ENCODE measurements around the gene IDI1. TPM values are rescaled to one million over a fixed set of nuclear protein-coding genes. Genes with fewer than 3 reads are reported as not detected.
"Not testable (repeated sequence)": the region's sequence is repeated elsewhere in the genome, so short reads cannot be mapped to it uniquely, and the experiment has no call there.

Gene IDI1
- total RNA-seq: 48.0 and 67.7 TPM in 2 replicates

DNA sequence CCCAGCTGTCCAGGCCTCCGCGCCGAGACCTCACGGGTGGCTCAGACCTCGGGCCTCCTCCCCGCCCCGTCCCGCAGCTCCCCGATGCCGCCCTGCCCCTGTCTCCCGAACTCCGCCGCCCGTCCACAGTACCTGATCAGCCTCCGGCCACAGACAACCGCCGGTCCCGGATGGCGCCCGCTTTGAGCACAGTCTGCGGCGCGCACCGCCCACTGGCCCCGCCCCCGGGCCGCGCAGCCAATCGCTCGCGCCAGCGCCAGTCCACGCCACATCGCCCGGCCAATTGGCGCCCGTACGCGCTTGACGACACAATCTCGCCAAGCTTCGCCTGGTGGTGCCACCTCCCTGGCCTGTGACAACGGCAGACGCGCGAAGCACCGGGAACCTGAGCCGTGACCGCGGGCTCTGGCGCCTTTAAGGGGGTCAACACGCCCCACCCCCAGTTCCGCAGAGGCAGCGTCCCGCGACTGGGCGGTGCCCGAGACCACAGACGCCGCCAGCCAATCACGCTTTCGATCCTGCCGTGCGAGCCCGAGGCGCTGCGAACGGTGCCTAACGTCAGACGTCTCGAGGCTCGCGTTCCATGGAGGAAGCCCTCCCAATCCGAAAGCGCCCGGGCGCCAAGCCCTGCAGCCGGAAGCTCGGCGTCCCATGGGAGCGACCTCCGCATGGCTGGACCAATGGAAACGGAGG, at the start of gene IDI1:
IDI1 (minus strand) TSS at position 388 of the 693 bp plus-strand sequence; CDS start at position 272, 116 bp downstream.
- DNase-seq (ENCODE audit: low read depth in 2 of 2): peak; percentile 96 to 99

- no peak for DNase-seq (ENCODE audit: low read depth in 2 of 2)
These were observed 48.5 kb upstream of the IDI1 start for GRCh38 chr10:1097436-1097835.

- DNase-seq (ENCODE audit: low read depth in 2 of 2): no peak
These were observed 47.5 kb upstream of the IDI1 start for GRCh38 chr10:1096287-1096889.

DNA sequence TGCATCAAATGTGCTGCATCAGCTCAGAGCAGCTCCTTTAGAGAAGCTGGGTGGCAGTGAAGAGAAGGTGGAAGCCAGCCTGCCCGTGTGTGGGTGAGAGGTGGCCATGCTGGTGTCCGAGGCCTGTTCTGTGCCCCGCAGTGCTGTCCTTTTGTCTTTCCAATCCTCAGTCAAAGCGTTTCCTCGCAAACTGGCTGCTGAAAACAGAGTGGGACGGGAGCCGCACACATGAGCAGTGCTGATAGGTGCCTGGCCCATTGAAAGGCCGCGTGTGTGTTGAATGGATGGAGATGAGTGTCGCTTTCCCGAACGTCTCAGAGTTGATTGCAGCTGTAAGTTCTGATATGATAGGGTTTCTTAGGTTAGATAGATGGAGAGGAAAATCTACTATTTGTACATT, 46.6 kb upstream of the IDI1 start:
- no peak for DNase-seq (ENCODE audit: low read depth in 2 of 2)

DNA sequence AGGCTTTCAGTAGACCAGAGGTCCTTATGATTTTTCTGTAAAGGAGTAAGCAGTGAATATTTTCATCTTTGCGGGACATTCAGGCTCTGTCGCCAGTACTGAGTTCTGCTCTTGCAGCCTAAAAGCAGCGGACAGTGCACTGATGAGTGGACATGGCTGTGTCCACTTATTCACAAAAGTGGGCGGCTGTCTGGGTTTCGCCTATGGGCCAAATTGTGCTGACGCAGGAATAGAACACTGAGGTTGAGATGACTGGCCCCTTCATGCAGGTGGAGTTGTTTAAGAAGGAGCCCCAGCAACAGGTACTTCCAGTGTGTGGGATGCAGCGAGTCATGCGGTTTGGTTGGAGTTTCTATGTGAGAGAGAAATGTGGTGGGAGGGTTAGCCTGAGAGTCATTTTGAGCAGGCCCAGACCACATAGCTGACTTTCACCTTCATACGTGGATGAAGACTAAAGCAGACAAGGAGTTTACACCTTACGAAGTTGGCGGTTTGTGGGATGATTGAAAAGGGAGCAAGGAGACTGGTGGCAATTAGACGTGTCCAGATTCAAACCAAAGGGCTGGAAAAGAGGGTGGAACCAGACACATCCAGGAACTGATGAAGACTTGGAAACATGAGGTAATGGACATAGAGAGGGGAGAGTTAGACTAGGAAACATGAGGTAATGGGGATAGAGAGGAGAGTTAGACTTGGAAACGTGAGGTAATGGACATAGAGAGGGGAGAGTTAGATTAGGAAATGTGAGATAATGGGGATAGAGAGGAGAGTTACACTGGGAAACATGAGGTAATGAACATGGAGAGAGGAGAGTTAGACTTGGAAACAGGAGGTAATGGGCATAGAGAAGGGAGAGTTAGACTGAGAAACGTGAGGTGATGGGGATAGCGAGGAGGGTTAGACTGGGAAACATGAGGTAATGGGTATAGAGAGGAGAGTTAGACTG, 45.5 kb upstream of the IDI1 start:
- no peak for DNase-seq (ENCODE audit: low read depth in 2 of 2)

DNA sequence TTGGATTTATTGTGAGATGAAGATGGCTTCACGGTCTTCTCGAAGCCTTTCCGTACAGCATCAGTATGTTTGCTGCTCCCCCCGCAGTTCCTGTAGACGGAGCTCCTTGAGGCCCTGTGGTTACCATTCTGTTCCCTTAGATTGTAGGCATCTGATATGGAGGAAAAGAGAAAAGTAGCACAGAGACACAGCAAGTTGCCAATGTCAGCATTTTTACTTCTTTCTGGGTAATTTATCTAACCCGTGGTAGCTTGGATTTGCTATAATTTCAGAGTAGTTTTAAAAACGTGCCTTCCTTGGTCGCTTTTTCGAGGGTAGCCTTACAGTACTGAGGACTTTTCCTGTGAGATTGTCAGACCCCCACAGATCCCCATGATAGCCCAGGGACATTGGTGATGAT, 44.8 kb upstream of the IDI1 start:
- DNase-seq (ENCODE audit: low read depth in 2 of 2): no peak

GRCh38 chr10:1090696-1091095, 41.8 kb upstream of the IDI1 start:
- no peak for DNase-seq (ENCODE audit: low read depth in 2 of 2)

DNA sequence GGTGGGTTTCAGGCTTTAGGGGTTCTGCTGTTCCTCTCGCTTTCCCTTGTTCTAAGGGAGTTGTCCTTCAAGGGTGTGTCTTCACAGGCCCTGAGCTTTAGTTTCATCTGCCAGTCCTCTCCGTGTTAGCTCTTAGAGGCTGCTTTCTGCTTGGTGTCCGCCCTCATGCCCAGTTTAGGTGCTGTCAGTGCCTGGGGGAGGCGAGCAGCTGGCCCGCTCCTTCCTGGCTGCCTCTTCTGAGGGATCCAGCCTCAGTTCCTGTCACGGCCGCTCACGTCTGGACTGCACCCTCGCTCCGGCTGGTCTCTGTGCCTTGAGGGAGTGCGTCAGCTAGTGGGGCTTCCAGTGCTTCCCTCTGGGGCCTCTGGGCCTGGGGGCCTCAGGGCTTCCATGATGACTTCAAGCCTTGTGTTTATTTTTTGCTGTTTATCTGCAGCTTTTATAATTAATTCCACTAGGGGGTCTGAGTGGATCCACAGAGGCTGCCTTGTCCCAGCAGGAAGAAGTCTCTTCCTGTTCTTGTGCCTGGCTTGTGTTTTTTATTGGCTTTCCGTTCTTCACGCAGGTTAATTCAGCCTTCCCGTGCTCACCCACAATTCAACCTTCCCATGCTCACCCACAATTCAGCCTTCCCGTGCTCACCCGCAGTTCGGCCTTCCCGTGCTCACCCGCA, 40.2 kb upstream of the IDI1 start:
- peak in 1 of 2 donors; percentile 12 for DNase-seq (ENCODE audit: low read depth in 2 of 2)

GRCh38 chr10:1086787-1087186, 37.9 kb upstream of the IDI1 start:
- DNase-seq (ENCODE audit: low read depth in 2 of 2): no peak

DNA sequence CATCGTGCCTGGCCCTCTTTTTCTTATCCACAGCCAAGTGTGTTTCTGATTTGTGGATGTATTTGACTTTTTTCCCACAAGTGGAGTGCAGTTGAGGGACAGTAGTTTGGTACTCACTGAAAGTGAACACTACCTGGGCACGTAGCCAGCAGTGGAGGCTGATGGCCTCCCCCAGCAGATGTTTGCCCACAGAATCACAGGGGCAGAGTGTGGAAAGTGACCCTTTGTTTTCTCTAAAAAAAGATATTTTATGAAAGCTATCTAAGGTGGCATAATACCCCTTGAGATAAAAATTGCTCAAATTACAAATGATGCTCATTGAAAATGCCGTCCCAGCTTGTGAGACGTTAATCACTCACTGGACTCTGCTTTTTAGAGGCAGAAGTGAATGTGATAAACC, 36.3 kb upstream of the IDI1 start:
- no peak for DNase-seq (ENCODE audit: low read depth in 2 of 2)

GRCh38 chr10:1084011-1084950, 35.4 kb upstream of the IDI1 start:
- no peak for DNase-seq (ENCODE audit: low read depth in 2 of 2)

- no peak for DNase-seq (ENCODE audit: low read depth in 2 of 2)
These were observed 34.7 kb upstream of the IDI1 start for GRCh38 chr10:1083581-1083980.

DNA sequence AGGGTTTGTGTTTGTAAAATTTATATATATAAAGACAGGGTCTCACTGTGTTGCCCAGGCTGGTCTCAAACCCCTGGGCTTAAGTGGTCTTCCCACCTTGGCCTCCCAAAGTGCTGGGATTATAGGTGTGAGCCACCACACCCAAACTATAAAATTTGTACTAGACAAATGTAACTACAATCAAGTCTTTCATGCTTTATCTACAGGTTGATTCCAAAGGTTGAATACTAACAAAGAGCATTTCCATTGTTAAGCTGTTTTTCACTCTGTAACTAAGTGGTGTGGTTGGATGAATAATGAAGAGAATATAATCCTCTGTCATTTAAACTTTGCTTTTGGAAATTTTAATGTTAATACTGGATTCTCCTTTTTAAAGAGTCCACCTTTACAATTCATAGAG, 29.7 kb upstream of the IDI1 start:
- DNase-seq (ENCODE audit: low read depth in 2 of 2): no peak

- peak in 1 of 2 donors; percentile 31 for DNase-seq (ENCODE audit: low read depth in 2 of 2)
These were observed 25.9 kb upstream of the IDI1 start for GRCh38 chr10:1074748-1075308.

DNA sequence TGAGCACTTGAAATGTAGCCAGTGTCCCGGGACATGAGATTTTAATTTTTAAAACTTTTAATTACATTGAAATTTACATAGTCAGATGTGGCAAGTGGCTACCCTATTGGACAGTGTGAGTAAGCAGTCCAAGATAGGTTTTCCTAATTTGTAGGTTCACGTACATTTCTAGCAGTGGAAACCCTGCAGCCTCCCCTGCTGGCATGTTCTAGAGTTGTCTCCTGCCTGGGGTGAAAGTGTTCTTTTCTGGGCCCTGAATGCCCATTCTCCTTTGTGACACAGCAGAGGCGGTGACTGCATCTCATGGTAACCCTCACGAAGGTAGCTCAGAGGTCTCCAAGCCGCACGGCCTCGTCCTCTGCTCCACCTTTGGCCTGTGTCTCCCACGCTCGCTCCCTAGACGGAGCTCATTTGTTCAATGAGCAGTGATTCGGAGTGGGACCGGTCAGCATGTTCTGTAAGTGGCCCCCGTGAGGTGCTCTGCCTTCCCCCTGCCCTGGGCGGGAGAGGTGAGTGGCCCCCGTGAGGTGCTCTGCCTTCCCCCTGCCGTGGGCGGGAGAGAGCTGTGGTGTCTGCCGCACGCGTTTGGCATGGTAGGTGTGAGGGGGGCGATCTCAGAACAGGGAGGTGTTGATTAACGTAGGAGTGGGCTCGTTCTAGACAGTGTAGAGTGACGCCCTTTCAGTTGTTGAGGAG, 25.3 kb upstream of the IDI1 start:
- no peak for DNase-seq (ENCODE audit: low read depth in 2 of 2)

GRCh38 chr10:1070919-1071318, 22.0 kb upstream of the IDI1 start:
- no peak for DNase-seq (ENCODE audit: low read depth in 2 of 2)

- no peak for DNase-seq (ENCODE audit: low read depth in 2 of 2)
These were observed 19.8 kb upstream of the IDI1 start for GRCh38 chr10:1068380-1069361.

- not testable (repeated sequence) for DNase-seq (ENCODE audit: low read depth in 2 of 2)
These were observed 17.8 kb upstream of the IDI1 start for GRCh38 chr10:1066734-1067133.

- DNase-seq (ENCODE audit: low read depth in 2 of 2): peak in 1 of 2 donors; percentile 65
These were observed 16.0 kb upstream of the IDI1 start for GRCh38 chr10:1064964-1065247.

Measured in dermis microvascular lymphatic vessel endothelial cell (primary cell).